HCT116 (cell line): Measurements from ENCODE around the gene TMEM201. TPM values are rescaled to one million over a fixed set of nuclear protein-coding genes. Genes with fewer than 3 reads are reported as not detected.

Experiments used
- ATAC-seq: fragments of 200-7000 bp; cut with Tn5 transposase; 2 replicates; pipeline ENCODE4 v1.9.1; 2020; ENCODE audit warnings: mild to moderate bottlenecking, moderate library complexity
- BruUV-seq: library from RNA; stranded (reverse); fragments of 400-500 nt; replicated peaks from 2 replicates; lab custom pipeline; 2021; lab: Mats Ljungman, UMichigan
- CTCF ChIA-PET: fragments of 300-600 bp; sonication (Branson Sonifier 250); formaldehyde crosslinking; loops from one replicate; lab custom pipeline; 2021; ENCODE audit warnings: antibody characterized with exemption; lab: Charles Lee
- POLR2A ChIA-PET: fragments of 300-600, 350-600 bp; sonication (Branson Sonifier 250); formaldehyde crosslinking; loops from one replicate; lab custom pipeline; 2021; ENCODE audit warnings: antibody characterized with exemption; lab: Charles Lee
- RAD21 ChIA-PET, 2 experiments: fragments of 300-600 bp; sonication (Branson Sonifier 250); formaldehyde crosslinking; loops; one replicate each; lab custom pipeline; 2023; ENCODE audit warnings: low total read pairs in 2 of 2; ENCODE audit not compliant: uncharacterized antibody in 2 of 2, unreplicated experiment in 2 of 2, low non-redundant PET in 1 of 2; lab: Charles Lee
- DNase-seq: peaks from one replicate; pipeline ENCODE4 v3.0.0-alpha.2; 2010; ENCODE audit warnings: low read depth, low spot score
- H2AFZ ChIP-seq: fragments of 200-600 bp; shearing (Covaris generic), sonication (generic); 2 replicates; pipeline ENCODE4 v1.6.1; 2017; ENCODE audit warnings: low read depth, mixed run types, mixed read lengths, antibody characterized with exemption, low read length; ENCODE audit not compliant: poor library complexity, severe bottlenecking
- H3K27ac ChIP-seq: 2 replicates; pipeline ENCODE4 v1.5.1; 2012; ENCODE audit warnings: low read depth, low read length
- H3K27me3 ChIP-seq: fragments of 200-600 bp; sonication (generic); 2 replicates; pipeline ENCODE4 v1.6.1; 2016; ENCODE audit warnings: mixed run types, low read length, mixed read lengths; ENCODE audit not compliant: insufficient read depth
- H3K36me3 ChIP-seq, 2 experiments: fragments of 200-500 bp in 1 of 2; fragments of 200-600 bp in 1 of 2; sonication (Bioruptor generic) in 1 of 2; sonication (generic) in 1 of 2; 2 replicates each; pipeline versions ENCODE4 v1.5.1 to v1.6.1; 2014 to 2016; ENCODE audit warnings: low read length in 2 of 2, inconsistent platforms in 1 of 2, mixed read lengths in 1 of 2, mixed run types in 1 of 2; ENCODE audit not compliant: insufficient read depth in 2 of 2, control insufficient read depth in 1 of 2
- H3K4me1 ChIP-seq, 2 experiments: fragments of 200-600 bp in 1 of 2; sonication (generic) in 1 of 2; 2 replicates each; pipeline versions ENCODE4 v1.5.1 to v1.6.1; 2012 to 2017; ENCODE audit warnings: low read length in 2 of 2, inconsistent platforms in 1 of 2, mild to moderate bottlenecking in 1 of 2, mixed read lengths in 1 of 2, mixed run types in 1 of 2, moderate library complexity in 1 of 2; ENCODE audit not compliant: insufficient read depth in 2 of 2, control insufficient read depth in 1 of 2
- H3K4me2 ChIP-seq: fragments of 200-600 bp; sonication (generic); 2 replicates; pipeline ENCODE4 v1.6.1; 2017; ENCODE audit warnings: mixed run types, low read length, mixed read lengths
- H3K4me3 ChIP-seq, 2 experiments: fragments of 200-600 bp in 1 of 2; sonication (generic) in 1 of 2; replicated peaks in 1 of 2; 2 replicates each; pipeline ENCODE4 v1.5.1; 2011 to 2016; ENCODE audit warnings: low read length in 2 of 2, control low read depth in 1 of 2, low read depth in 1 of 2, mild to moderate bottlenecking in 1 of 2, mixed read lengths in 1 of 2, mixed run types in 1 of 2
- H3K79me2 ChIP-seq: fragments of 200-600 bp; sonication (generic); 2 replicates; pipeline ENCODE4 v1.6.1; 2017; ENCODE audit warnings: mild to moderate bottlenecking, mixed run types, low read length, moderate library complexity, mixed read lengths; ENCODE audit not compliant: insufficient read depth
- H3K9ac ChIP-seq: fragments of 200-600 bp; sonication (generic); 2 replicates; pipeline ENCODE4 v1.6.1; 2016; ENCODE audit warnings: low read length, mixed read lengths
- H3K9me2 ChIP-seq: fragments of 200-600 bp; sonication (generic), shearing (Covaris generic); 2 replicates; pipeline ENCODE4 v1.6.1; 2017; ENCODE audit warnings: mixed run types, mild to moderate bottlenecking, moderate library complexity; ENCODE audit not compliant: insufficient read depth
- H3K9me3 ChIP-seq, 2 experiments: fragments of 200-500 bp in 1 of 2; fragments of 200-600 bp in 1 of 2; sonication (Bioruptor generic) in 1 of 2; sonication (generic) in 1 of 2; 2 replicates each; pipeline ENCODE4 v1.6.1; 2014 to 2017; ENCODE audit warnings: low read length in 2 of 2, mixed read lengths in 2 of 2, inconsistent platforms in 1 of 2, low read depth in 1 of 2, mild to moderate bottlenecking in 1 of 2, mixed run types in 1 of 2, moderate library complexity in 1 of 2; ENCODE audit not compliant: control insufficient read depth in 1 of 2, insufficient read depth in 1 of 2
- H4K20me1 ChIP-seq: fragments of 200-600 bp; sonication (generic), shearing (Covaris generic); 2 replicates; pipeline ENCODE4 v1.6.1; 2017; ENCODE audit warnings: mixed run types, mild to moderate bottlenecking, moderate library complexity; ENCODE audit not compliant: insufficient read depth
- ATF3 ChIP-seq: IDR thresholded peaks from 2 replicates; pipeline ENCODE4 v1.6.1; 2012
- CBX3 ChIP-seq: IDR thresholded peaks from 2 replicates; pipeline ENCODE4 v1.6.1; 2012; ENCODE audit warnings: low read depth
- CEBPB ChIP-seq: IDR thresholded peaks from 2 replicates; pipeline ENCODE4 v1.6.1; 2012; ENCODE audit warnings: low read depth
- CTCF ChIP-seq, 3 experiments: fragments of 200-600 bp in 1 of 3; sonication (generic) in 1 of 3; IDR thresholded peaks in 2 of 3; conservative IDR thresholded peaks in 1 of 3; 2 replicates each; pipeline ENCODE4 v1.5.1; 2012 to 2017; ENCODE audit warnings: low read depth in 2 of 3, low read length in 2 of 3, antibody characterized with exemption in 1 of 3, borderline replicate concordance in 1 of 3, control low read depth in 1 of 3, mild to moderate bottlenecking in 1 of 3, mixed read lengths in 1 of 3, mixed run types in 1 of 3, moderate library complexity in 1 of 3; ENCODE audit not compliant: insufficient read depth in 1 of 3
- EGR1 ChIP-seq: IDR thresholded peaks from 2 replicates; pipeline ENCODE4 v1.6.1; 2012; ENCODE audit warnings: low read depth
- ELF1 ChIP-seq: IDR thresholded peaks from 2 replicates; pipeline ENCODE4 v1.6.1; 2012; ENCODE audit warnings: low read depth, borderline replicate concordance
- EZH2 ChIP-seq: fragments of 200-600 bp; sonication (generic); IDR thresholded peaks from 2 replicates; pipeline ENCODE4 v1.6.1; 2017; ENCODE audit warnings: antibody characterized with exemption, mixed run types
- EZH2phosphoT487 ChIP-seq: fragments of 200-600 bp; IDR thresholded peaks from 2 replicates; pipeline ENCODE4 v1.6.1; 2018; ENCODE audit warnings: antibody characterized with exemption, borderline replicate concordance
- FOSL1 ChIP-seq: IDR thresholded peaks from 2 replicates; pipeline ENCODE4 v1.6.1; 2012; ENCODE audit warnings: low read depth
- JUND ChIP-seq: IDR thresholded peaks from 2 replicates; pipeline ENCODE4 v1.6.1; 2012
- MAX ChIP-seq: IDR thresholded peaks from 2 replicates; pipeline ENCODE4 v1.6.1; 2012
- POLR2A ChIP-seq: IDR thresholded peaks from 2 replicates; pipeline ENCODE4 v1.7.0; 2011; ENCODE audit warnings: borderline replicate concordance; ENCODE audit not compliant: insufficient read depth, insufficient read length; ENCODE audit errors: extremely low read depth
- RAD21 ChIP-seq: IDR thresholded peaks from 2 replicates; pipeline ENCODE4 v1.6.1; 2012; ENCODE audit warnings: low read depth, mild to moderate bottlenecking
- REST ChIP-seq: IDR thresholded peaks from 2 replicates; pipeline ENCODE4 v1.6.1; 2012; ENCODE audit warnings: low read depth
- SP1 ChIP-seq: IDR thresholded peaks from 2 replicates; pipeline ENCODE4 v1.6.1; 2012; ENCODE audit warnings: low read depth
- YY1 ChIP-seq: IDR thresholded peaks from 2 replicates; pipeline ENCODE4 v1.6.1; 2011; ENCODE audit warnings: low read length, low read depth, moderate library complexity, mild to moderate bottlenecking; ENCODE audit not compliant: insufficient replicate concordance; ENCODE audit errors: extremely low read depth
- ZBTB33 ChIP-seq: IDR thresholded peaks from 2 replicates; pipeline ENCODE4 v1.6.1; 2011; ENCODE audit warnings: mild to moderate bottlenecking, low read length, moderate library complexity; ENCODE audit not compliant: insufficient replicate concordance; ENCODE audit errors: extremely low read depth
- ZFX ChIP-seq: fragments of 450-650 bp; IDR thresholded peaks from 2 replicates; pipeline ENCODE4 v1.6.1; 2017
- ZNF274 ChIP-seq: fragments of 200-500 bp; sonication (Bioruptor generic); IDR thresholded peaks from 2 replicates; pipeline ENCODE4 v1.6.1; 2014; ENCODE audit warnings: mild to moderate bottlenecking, low read depth, low read length, inconsistent platforms
- intact Hi-C: fragments of 100-400 bp; cut with micrococcal nuclease; formaldehyde crosslinking; loops from 2 replicates; pipeline ENCODE4 v1.10.0; 2022
- total RNA-seq: library from RNA; stranded (reverse); gene quantifications from one replicate; pipeline ENCODE4 v1.2.1, GENCODE V29; 2021; ENCODE audit not compliant: unreplicated experiment

Gene TMEM201
- total RNA-seq, 1 experiment from 2014 or later, result 27.6 TPM

- peaks cover 21 to 42% of the 10 kb centered on the region in 2 experiments for H3K4me1 ChIP-seq
- peaks cover 47% of the 10 kb centered on the region for H3K79me2 ChIP-seq
- intact Hi-C loops, result no loop called here
- peak within 1 kb of the TSS; percentile 91 for H2AFZ ChIP-seq
- ChIA-PET RAD21 (no interaction called here), CTCF (interaction anchor here (0.6 kb wide), 1 partner anchor 22 kb away, joined by 3 read pairs; no protein-coding TSS in a partner anchor), POLR2A (interaction anchor here (0.9 kb wide), 1 partner anchor 14 kb away, joined by 3 read pairs; no protein-coding TSS in a partner anchor)
- H3K9me2 ChIP-seq, result no peaks in the 10 kb centered on the region
- peaks cover 4% of the 10 kb centered on the region; the same call in 1 of the 2 replicates for H4K20me1 ChIP-seq
- DNase-seq, result peak; percentile 96
- no peaks in the 10 kb centered on the region for H3K27me3 ChIP-seq
- no TSS peak for BruUV-seq
- peak; percentile 94 for ATAC-seq
- peak within 1 kb of the TSS; percentile 88 for H3K27ac ChIP-seq
- peak within 1 kb of the TSS; percentile 93 for H3K9ac ChIP-seq
- H3K4me3 ChIP-seq, result peak within 1 kb of the TSS; percentile 81 to 97
- peak within 1 kb of the TSS; percentile 92 for H3K4me2 ChIP-seq
- no peaks in the 10 kb centered on the region for H3K9me3 ChIP-seq
- H3K36me3 ChIP-seq, result no peaks in the 10 kb centered on the region
- TF ChIP-seq POLR2A (peak; percentile 93), REST (no peak), ELF1 (no peak), EZH2phosphoT487 (no peak), CEBPB (peak; percentile 78), JUND (no peak), MAX (peak; percentile 88), ZNF274 (no peak), RAD21 (no peak), ZFX (peak; percentile 95; the same call in 1 of the 2 replicates), ZBTB33 (no peak), CTCF (IDR thresholded peaks at IDR 0.05 in 2 of 3, conservative IDR thresholded peaks at IDR 0.05 in 1 of 3; ENCODE audit: borderline replicate concordance in 1 of 3, insufficient read depth in 1 of 3, low read depth in 2 of 3, low read length in 2 of 3) (no peak), SP1 (peak; percentile 92), EGR1 (peak; percentile 48; the same call in 1 of the 2 replicates), YY1 (no peak), ATF3 (no peak), EZH2 (no peak), FOSL1 (no peak), CBX3 (peak; percentile 8; the same call in 1 of the 2 replicates)
These were observed 49.4 kb upstream of the TMEM201 start, which contains the start of gene SLC25A33 for GRCh38 chr1:9539165-9539828. TSS of gene SLC25A33 (plus strand) at chr1:9539465. CDS start at chr1:9539692, 227 bp downstream.
